Neural progenitor cell (in vitro differentiated cells): ENCODE measurements around the gene RUNDC1. TPM values are rescaled to one million over a fixed set of nuclear protein-coding genes. Genes with fewer than 3 reads are reported as not detected.
A peak's percentile ranks its signal among the peaks of the same experiment; 100 is the strongest.
"Not testable (repeated sequence)": the region's sequence is repeated elsewhere in the genome, so short reads cannot be mapped to it uniquely, and the experiment has no call there.

Source experiments
- DNase-seq: peaks from one replicate; pipeline ENCODE4 v3.0.0-alpha.2; 2016; ENCODE audit warnings: low spot score
- H2AFZ ChIP-seq: fragments of 200-600 bp; sonication (generic); replicated peaks from 2 replicates; pipeline ENCODE4 v1.6.1; 2016; ENCODE audit warnings: antibody characterized with exemption
- H3F3A ChIP-seq: fragments of 200-600 bp; sonication (generic); 2 replicates; pipeline ENCODE4 v1.6.1; 2016; ENCODE audit warnings: antibody characterized with exemption, low read depth
- H3K27ac ChIP-seq: fragments of 200-600 bp; sonication (generic); 2 replicates; pipeline ENCODE4 v1.5.1; 2016; ENCODE audit warnings: mild to moderate bottlenecking
- H3K27me3 ChIP-seq: fragments of 200-600 bp; sonication (generic); 2 replicates; pipeline ENCODE4 v1.6.1; 2016; ENCODE audit warnings: mild to moderate bottlenecking, moderate library complexity
- H3K36me3 ChIP-seq: fragments of 200-600 bp; sonication (generic); 2 replicates; pipeline ENCODE4 v1.5.1; 2016
- H3K4me1 ChIP-seq: fragments of 200-600 bp; sonication (generic); 2 replicates; pipeline ENCODE4 v1.6.1; 2016; ENCODE audit warnings: mixed run types
- H3K4me2 ChIP-seq: fragments of 200-600 bp; sonication (generic); 2 replicates; pipeline ENCODE4 v1.6.1; 2016
- H3K4me3 ChIP-seq: fragments of 200-600 bp; sonication (generic); 2 replicates; pipeline ENCODE4 v1.5.1; 2016
- H3K79me2 ChIP-seq: fragments of 200-600 bp; sonication (generic); 2 replicates; pipeline ENCODE4 v1.6.1; 2016; ENCODE audit warnings: low read depth
- H3K9ac ChIP-seq: fragments of 200-600 bp; sonication (generic); 2 replicates; pipeline ENCODE4 v1.6.1; 2016
- H3K9me3 ChIP-seq: fragments of 200-600 bp; sonication (generic); 2 replicates; pipeline ENCODE4 v1.5.1; 2016; ENCODE audit warnings: low read depth
- H4K20me1 ChIP-seq: fragments of 200-600 bp; sonication (generic); 2 replicates; pipeline ENCODE4 v1.6.1; 2016; ENCODE audit warnings: low read depth
- H3K27ac Mint-ChIP-seq: 3 replicates; pipeline ENCODE4 v1.8.0; 2021; ENCODE audit warnings: mixed read lengths
- H3K27me3 Mint-ChIP-seq: 2 replicates; pipeline ENCODE4 v1.8.0; 2022; ENCODE audit warnings: low read depth, mild to moderate bottlenecking, inconsistent platforms, moderate library complexity, mixed read lengths; ENCODE audit not compliant: insufficient read depth
- H3K36me3 Mint-ChIP-seq: 3 replicates; pipeline ENCODE4 v1.8.0; 2021; ENCODE audit warnings: mixed read lengths
- H3K4me1 Mint-ChIP-seq: 3 replicates; pipeline ENCODE4 v1.8.0; 2021; ENCODE audit warnings: mixed read lengths
- H3K4me3 Mint-ChIP-seq: 3 replicates; pipeline ENCODE4 v1.8.0; 2021; ENCODE audit warnings: mild to moderate bottlenecking, moderate library complexity, mixed read lengths
- H3K9me3 Mint-ChIP-seq: 3 replicates; pipeline ENCODE4 v1.8.0; 2020; ENCODE audit warnings: mixed read lengths
- CTCF ChIP-seq: fragments of 200-600 bp; sonication (generic); IDR thresholded peaks from 2 replicates; pipeline ENCODE4 v1.5.1; 2017; ENCODE audit warnings: antibody characterized with exemption, mild to moderate bottlenecking
- EZH2 ChIP-seq: fragments of 200-600 bp; sonication (generic); IDR thresholded peaks from 2 replicates; pipeline ENCODE4 v1.6.1; 2017; ENCODE audit warnings: antibody characterized with exemption, mild to moderate bottlenecking, moderate library complexity
- EZH2phosphoT487 ChIP-seq: fragments of 200-600 bp; sonication (generic); IDR thresholded peaks from 2 replicates; pipeline ENCODE4 v1.6.1; 2017; ENCODE audit warnings: antibody characterized with exemption
- total RNA-seq: library from RNA; depleted of rRNA; stranded (reverse); fragments of >200 nt; gene quantifications from 2 replicates; pipeline ENCODE4 v1.2.3, GENCODE V29; 2015; ENCODE audit warnings: low replicate concordance

The RUNDC1 gene
- total RNA-seq, 1 donor from 2014 or later, result 11.4 TPM

- Histone ChIP-seq H3K27ac (peak within 1 kb of the TSS; percentile 97), H3K4me2 (peak within 1 kb of the TSS; percentile 92), H3K4me3 (peak within 1 kb of the TSS; percentile 79), H3K36me3 (peaks cover 6% of the 10 kb centered on the region), H3K9me3 (no peaks in the 10 kb centered on the region), H2AFZ (peak within 1 kb of the TSS; percentile 87), H3K27me3 (no peaks in the 10 kb centered on the region), H3K9ac (peak within 1 kb of the TSS; percentile 99), H3K4me1 (peaks cover 10% of the 10 kb centered on the region), H3K79me2 (peaks cover 32% of the 10 kb centered on the region), H4K20me1 (peaks cover 27% of the 10 kb centered on the region), H3F3A (peaks cover 64% of the 10 kb centered on the region)
- Mint-ChIP-seq H3K4me3 (peak within 1 kb of the TSS; percentile 99), H3K27ac (peak within 1 kb of the TSS; percentile 98), H3K4me1 (peaks cover 24% of the 10 kb centered on the region), H3K9me3 (no peaks in the 10 kb centered on the region), H3K36me3 (peaks cover 27% of the 10 kb centered on the region), H3K27me3 (no peaks in the 10 kb centered on the region)
- TF ChIP-seq CTCF, result peak; percentile 78
- no peak for TF ChIP-seq EZH2phosphoT487
- DNase-seq, result peak; percentile 99
These were observed 17.9 kb downstream of the RUNDC1 start, which contains the start of gene RPL27 for GRCh38 chr17:42997984-42998938. Gene RPL27, plus strand, starts transcription at chr17:42998419. Its CDS starts 332 bp downstream, at chr17:42998751.

GRCh38 chr17:42999003-42999525 lies 18.7 kb downstream of the RUNDC1 start:
- peaks cover 6% of the 10 kb centered on the region for H3K36me3 ChIP-seq
- H3K27ac ChIP-seq, result peak overlapping the region; percentile 97
- H3K4me1 ChIP-seq, result peaks cover 10% of the 10 kb centered on the region
- H3K79me2 ChIP-seq, result peaks cover 32% of the 10 kb centered on the region
- no peak overlapping the region for H2AFZ ChIP-seq
- no peak for DNase-seq
- TF ChIP-seq CTCF, result no peak
- TF ChIP-seq EZH2phosphoT487, result no peak
- TF ChIP-seq EZH2, result no peak
- H3K9me3 ChIP-seq, result no peaks in the 10 kb centered on the region
- no peaks in the 10 kb centered on the region for H3K27me3 ChIP-seq
- peaks cover 24% of the 10 kb centered on the region for H3K4me1 Mint-ChIP-seq
- no peaks in the 10 kb centered on the region for H3K27me3 Mint-ChIP-seq
- H3K4me3 Mint-ChIP-seq, result peak overlapping the region; percentile 99
- H4K20me1 ChIP-seq, result peaks cover 27% of the 10 kb centered on the region
- peak overlapping the region; percentile 92 for H3K4me2 ChIP-seq
- peaks cover 67% of the 10 kb centered on the region for H3F3A ChIP-seq
- peak overlapping the region; percentile 98 for H3K27ac Mint-ChIP-seq
- peaks cover 31% of the 10 kb centered on the region for H3K36me3 Mint-ChIP-seq
- peak overlapping the region; percentile 79 for H3K4me3 ChIP-seq
- H3K9ac ChIP-seq, result peak overlapping the region; percentile 99
- H3K9me3 Mint-ChIP-seq, result no peaks in the 10 kb centered on the region

GRCh38 chr17:43000894-43001293 lies 20.5 kb downstream of the RUNDC1 start:
- not testable (repeated sequence) for H3K27ac Mint-ChIP-seq, H3K4me3 ChIP-seq, H3K36me3 ChIP-seq, H3K27me3 Mint-ChIP-seq, H3K27ac ChIP-seq, DNase-seq, H3K9me3 Mint-ChIP-seq, H3K27me3 ChIP-seq, H3K9ac ChIP-seq, H2AFZ ChIP-seq, H3K9me3 ChIP-seq, H3K4me3 Mint-ChIP-seq, H3K4me2 ChIP-seq
- peaks cover 22% of the 10 kb centered on the region for H3K4me1 Mint-ChIP-seq
- H3K4me1 ChIP-seq, result peaks cover 10% of the 10 kb centered on the region
- peaks cover 28% of the 10 kb centered on the region for H3K36me3 Mint-ChIP-seq
- peaks cover 32% of the 10 kb centered on the region for H3K79me2 ChIP-seq
- H3F3A ChIP-seq, result peaks cover 74% of the 10 kb centered on the region
- peaks cover 27% of the 10 kb centered on the region for H4K20me1 ChIP-seq
